HepG2 (cell line): ENCODE data around the gene TTC39B. TPM values are rescaled to one million over a fixed set of nuclear protein-coding genes. Genes with fewer than 3 reads are reported as not detected.

Experiments
- AGO2 ChIP-seq: fragments of 200-400 bp; formaldehyde crosslinking; optimal IDR thresholded peaks from 2 replicates; pipeline ENCODE3; 2017; ENCODE audit warnings: mild to moderate bottlenecking, low read depth, low read length, moderate library complexity
- ARHGAP35 ChIP-seq: sonication (generic); formaldehyde crosslinking; IDR thresholded peaks from 2 replicates; pipeline ENCODE4 v1.9.0; 2022; ENCODE audit warnings: mild to moderate bottlenecking, inconsistent platforms, moderate library complexity, missing genetic modification reagents, borderline replicate concordance
- BCLAF1 ChIP-seq: fragments of 450-650 bp; IDR thresholded peaks from 2 replicates; pipeline ENCODE4 v1.6.1; 2017; ENCODE audit warnings: mild to moderate bottlenecking
- FOXK1 ChIP-seq: sonication (generic); formaldehyde crosslinking; IDR thresholded peaks from 2 replicates; pipeline ENCODE4 v1.4.0; 2020; ENCODE audit warnings: low read depth, missing genetic modification reagents, borderline replicate concordance
- GABPB1 ChIP-seq: IDR thresholded peaks from 2 replicates; pipeline ENCODE4 v1.6.1; 2016; ENCODE audit warnings: mild to moderate bottlenecking, missing genetic modification reagents, moderate library complexity, missing compliant biosample characterization
- GATAD2A ChIP-seq: IDR thresholded peaks from 2 replicates; pipeline ENCODE4 v1.6.1; 2016
- SMC3 ChIP-seq: IDR thresholded peaks from 2 replicates; pipeline ENCODE4 v1.6.1; 2011; ENCODE audit warnings: low read length, improper control_type of control experiment
- TEAD3 ChIP-seq: optimal IDR thresholded peaks from 2 replicates; pipeline ENCODE3; 2016; ENCODE audit warnings: borderline replicate concordance
- ZFP37 ChIP-seq: sonication (generic); formaldehyde crosslinking; IDR thresholded peaks from 2 replicates; pipeline ENCODE4 v1.4.0; 2020; ENCODE audit warnings: missing genetic modification reagents, borderline replicate concordance
- ZNF121 ChIP-seq: sonication (generic); formaldehyde crosslinking; IDR thresholded peaks from 2 replicates; pipeline ENCODE4 v1.5.0; 2020; ENCODE audit warnings: mild to moderate bottlenecking, missing genetic modification reagents
- ZNF329 ChIP-seq: sonication (generic); formaldehyde crosslinking; IDR thresholded peaks from 2 replicates; pipeline ENCODE4 v1.9.0; 2021; ENCODE audit warnings: low read depth, mild to moderate bottlenecking, missing genetic modification reagents
- polyA plus RNA-seq, 8 experiments: library from polyadenylated mRNA; depleted of rRNA in 3 of 8; stranded (reverse) in 7 of 8; unstranded in 1 of 8; fragments of >200 nt; fragmentation: Illumina TruSeq in 4 of 8; extraction: Trizol in 4 of 8; gene quantifications; 2 replicates each; pipeline versions ENCODE4 v1.2.1 to v1.2.3, GENCODE V29; 2011 to 2016; ENCODE audit warnings: low read depth in 4 of 8, missing spikeins in 1 of 8, mixed read lengths in 1 of 8; ENCODE audit not compliant: insufficient read depth in 1 of 8
- total RNA-seq, 5 experiments: library from RNA; depleted of rRNA; stranded (reverse); fragments of >200 nt; fragmentation: Illumina TruSeq; extraction: Trizol; gene quantifications; 2 replicates each; pipeline ENCODE4 v1.2.3, GENCODE V29; 2016; ENCODE audit warnings: low read depth in 1 of 5
- TF ChIP-seq, protein P1 (sequence below): IDR thresholded peaks from 2 replicates; pipeline ENCODE4 v1.6.1; 2012; ENCODE audit warnings: low read length, improper control_type of control experiment
- TF ChIP-seq, protein P2 (sequence below): IDR thresholded peaks from 2 replicates; pipeline ENCODE4 v1.6.1; 2016; ENCODE audit warnings: missing compliant biosample characterization, missing genetic modification reagents, borderline replicate concordance
- TF ChIP-seq, protein P3 (sequence below): sonication (generic); formaldehyde crosslinking; IDR thresholded peaks from 2 replicates; pipeline ENCODE4 v1.4.0; 2020; ENCODE audit warnings: missing genetic modification reagents, borderline replicate concordance
- TF ChIP-seq, protein P4 (sequence below): sonication (generic); formaldehyde crosslinking; IDR thresholded peaks from 2 replicates; pipeline ENCODE4 v1.4.0; 2020; ENCODE audit warnings: missing genetic modification reagents

The TTC39B gene
- total and polyA plus RNA-seq, 2 of the 13 experiments (the other 11 are each of a cell fraction or from before 2014, with no cell fraction given): 14.3 to 19.4 TPM

- TF ChIP-seq, protein P1, sequence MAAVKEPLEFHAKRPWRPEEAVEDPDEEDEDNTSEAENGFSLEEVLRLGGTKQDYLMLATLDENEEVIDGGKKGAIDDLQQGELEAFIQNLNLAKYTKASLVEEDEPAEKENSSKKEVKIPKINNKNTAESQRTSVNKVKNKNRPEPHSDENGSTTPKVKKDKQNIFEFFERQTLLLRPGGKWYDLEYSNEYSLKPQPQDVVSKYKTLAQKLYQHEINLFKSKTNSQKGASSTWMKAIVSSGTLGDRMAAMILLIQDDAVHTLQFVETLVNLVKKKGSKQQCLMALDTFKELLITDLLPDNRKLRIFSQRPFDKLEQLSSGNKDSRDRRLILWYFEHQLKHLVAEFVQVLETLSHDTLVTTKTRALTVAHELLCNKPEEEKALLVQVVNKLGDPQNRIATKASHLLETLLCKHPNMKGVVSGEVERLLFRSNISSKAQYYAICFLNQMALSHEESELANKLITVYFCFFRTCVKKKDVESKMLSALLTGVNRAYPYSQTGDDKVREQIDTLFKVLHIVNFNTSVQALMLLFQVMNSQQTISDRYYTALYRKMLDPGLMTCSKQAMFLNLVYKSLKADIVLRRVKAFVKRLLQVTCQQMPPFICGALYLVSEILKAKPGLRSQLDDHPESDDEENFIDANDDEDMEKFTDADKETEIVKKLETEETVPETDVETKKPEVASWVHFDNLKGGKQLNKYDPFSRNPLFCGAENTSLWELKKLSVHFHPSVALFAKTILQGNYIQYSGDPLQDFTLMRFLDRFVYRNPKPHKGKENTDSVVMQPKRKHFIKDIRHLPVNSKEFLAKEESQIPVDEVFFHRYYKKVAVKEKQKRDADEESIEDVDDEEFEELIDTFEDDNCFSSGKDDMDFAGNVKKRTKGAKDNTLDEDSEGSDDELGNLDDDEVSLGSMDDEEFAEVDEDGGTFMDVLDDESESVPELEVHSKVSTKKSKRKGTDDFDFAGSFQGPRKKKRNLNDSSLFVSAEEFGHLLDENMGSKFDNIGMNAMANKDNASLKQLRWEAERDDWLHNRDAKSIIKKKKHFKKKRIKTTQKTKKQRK: no peak
- TF ChIP-seq TEAD3: no peak
- TF ChIP-seq FOXK1: 0 out of 2 replicates have a peak, but pooled peaks have one; percentile 19
- TF ChIP-seq AGO2: no peak
- peak; percentile 27; the same call in 1 of the 2 replicates for TF ChIP-seq GATAD2A (CRISPR knock-in tag)
- TF ChIP-seq, protein P2, sequence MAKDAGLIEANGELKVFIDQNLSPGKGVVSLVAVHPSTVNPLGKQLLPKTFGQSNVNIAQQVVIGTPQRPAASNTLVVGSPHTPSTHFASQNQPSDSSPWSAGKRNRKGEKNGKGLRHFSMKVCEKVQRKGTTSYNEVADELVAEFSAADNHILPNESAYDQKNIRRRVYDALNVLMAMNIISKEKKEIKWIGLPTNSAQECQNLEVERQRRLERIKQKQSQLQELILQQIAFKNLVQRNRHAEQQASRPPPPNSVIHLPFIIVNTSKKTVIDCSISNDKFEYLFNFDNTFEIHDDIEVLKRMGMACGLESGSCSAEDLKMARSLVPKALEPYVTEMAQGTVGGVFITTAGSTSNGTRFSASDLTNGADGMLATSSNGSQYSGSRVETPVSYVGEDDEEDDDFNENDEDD (CRISPR knock-in tag): no peak
- no peak for TF ChIP-seq BCLAF1
- TF ChIP-seq GABPB1 (CRISPR knock-in tag): no peak
- TF ChIP-seq, protein P3, sequence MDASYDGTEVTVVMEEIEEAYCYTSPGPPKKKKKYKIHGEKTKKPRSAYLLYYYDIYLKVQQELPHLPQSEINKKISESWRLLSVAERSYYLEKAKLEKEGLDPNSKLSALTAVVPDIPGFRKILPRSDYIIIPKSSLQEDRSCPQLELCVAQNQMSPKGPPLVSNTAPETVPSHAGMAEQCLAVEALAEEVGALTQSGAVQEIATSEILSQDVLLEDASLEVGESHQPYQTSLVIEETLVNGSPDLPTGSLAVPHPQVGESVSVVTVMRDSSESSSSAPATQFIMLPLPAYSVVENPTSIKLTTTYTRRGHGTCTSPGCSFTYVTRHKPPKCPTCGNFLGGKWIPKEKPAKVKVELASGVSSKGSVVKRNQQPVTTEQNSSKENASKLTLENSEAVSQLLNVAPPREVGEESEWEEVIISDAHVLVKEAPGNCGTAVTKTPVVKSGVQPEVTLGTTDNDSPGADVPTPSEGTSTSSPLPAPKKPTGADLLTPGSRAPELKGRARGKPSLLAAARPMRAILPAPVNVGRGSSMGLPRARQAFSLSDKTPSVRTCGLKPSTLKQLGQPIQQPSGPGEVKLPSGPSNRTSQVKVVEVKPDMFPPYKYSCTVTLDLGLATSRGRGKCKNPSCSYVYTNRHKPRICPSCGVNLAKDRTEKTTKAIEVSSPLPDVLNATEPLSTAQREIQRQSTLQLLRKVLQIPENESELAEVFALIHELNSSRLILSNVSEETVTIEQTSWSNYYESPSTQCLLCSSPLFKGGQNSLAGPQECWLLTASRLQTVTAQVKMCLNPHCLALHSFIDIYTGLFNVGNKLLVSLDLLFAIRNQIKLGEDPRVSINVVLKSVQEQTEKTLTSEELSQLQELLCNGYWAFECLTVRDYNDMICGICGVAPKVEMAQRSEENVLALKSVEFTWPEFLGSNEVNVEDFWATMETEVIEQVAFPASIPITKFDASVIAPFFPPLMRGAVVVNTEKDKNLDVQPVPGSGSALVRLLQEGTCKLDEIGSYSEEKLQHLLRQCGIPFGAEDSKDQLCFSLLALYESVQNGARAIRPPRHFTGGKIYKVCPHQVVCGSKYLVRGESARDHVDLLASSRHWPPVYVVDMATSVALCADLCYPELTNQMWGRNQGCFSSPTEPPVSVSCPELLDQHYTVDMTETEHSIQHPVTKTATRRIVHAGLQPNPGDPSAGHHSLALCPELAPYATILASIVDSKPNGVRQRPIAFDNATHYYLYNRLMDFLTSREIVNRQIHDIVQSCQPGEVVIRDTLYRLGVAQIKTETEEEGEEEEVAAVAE (CRISPR knock-in tag): no peak
- TF ChIP-seq ARHGAP35 (CRISPR knock-in tag): no peak
- TF ChIP-seq SMC3: peak; percentile 96
- TF ChIP-seq, protein P4, sequence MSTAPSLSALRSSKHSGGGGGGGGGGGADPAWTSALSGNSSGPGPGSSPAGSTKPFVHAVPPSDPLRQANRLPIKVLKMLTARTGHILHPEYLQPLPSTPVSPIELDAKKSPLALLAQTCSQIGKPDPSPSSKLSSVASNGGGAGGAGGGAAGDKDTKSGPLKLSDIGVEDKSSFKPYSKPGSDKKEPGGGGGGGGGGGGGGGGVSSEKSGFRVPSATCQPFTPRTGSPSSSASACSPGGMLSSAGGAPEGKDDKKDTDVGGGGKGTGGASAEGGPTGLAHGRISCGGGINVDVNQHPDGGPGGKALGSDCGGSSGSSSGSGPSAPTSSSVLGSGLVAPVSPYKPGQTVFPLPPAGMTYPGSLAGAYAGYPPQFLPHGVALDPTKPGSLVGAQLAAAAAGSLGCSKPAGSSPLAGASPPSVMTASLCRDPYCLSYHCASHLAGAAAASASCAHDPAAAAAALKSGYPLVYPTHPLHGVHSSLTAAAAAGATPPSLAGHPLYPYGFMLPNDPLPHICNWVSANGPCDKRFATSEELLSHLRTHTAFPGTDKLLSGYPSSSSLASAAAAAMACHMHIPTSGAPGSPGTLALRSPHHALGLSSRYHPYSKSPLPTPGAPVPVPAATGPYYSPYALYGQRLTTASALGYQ (CRISPR knock-in tag): no peak
- no peak for TF ChIP-seq ZFP37
- TF ChIP-seq ZNF121 (CRISPR knock-in tag): no peak
- TF ChIP-seq ZNF329 (CRISPR knock-in tag): no peak
Measured at GRCh38 chr9:15211160-15211814, 95.7 kb downstream of the TTC39B start (continued).
